ENCODE data around the gene POLRMT. TPM values are rescaled to one million over a fixed set of nuclear protein-coding genes. Genes with fewer than 3 reads are reported as not detected.

POLRMT gene
- total RNA-seq, 1 experiment from 2014 or later = 139 TPM

GRCh38 chr19:677201-677600 is 43.9 kb upstream of the POLRMT start (continued):
- TF ChIP-seq ZNF512 (CRISPR knock-in tag; IDR thresholded peaks at IDR 0.05; ENCODE audit: borderline replicate concordance) (no peak), MLX (CRISPR knock-in tag; IDR thresholded peaks at IDR 0.05) (no peak), CBFB (CRISPR knock-in tag; IDR thresholded peaks at IDR 0.05; ENCODE audit: low read depth) (no peak), ZNF263 (CRISPR knock-in tag; IDR thresholded peaks at IDR 0.05; ENCODE audit: low read depth) (no peak), CREM (CRISPR knock-in tag; IDR thresholded peaks at IDR 0.05) (no peak), ESRRA (CRISPR knock-in tag; IDR thresholded peaks at IDR 0.05; ENCODE audit: borderline replicate concordance) (no peak), AR (CRISPR knock-in tag; IDR thresholded peaks at IDR 0.05) (no peak), TEAD4 (CRISPR knock-in tag; IDR thresholded peaks at IDR 0.05) (no peak), MAX (CRISPR knock-in tag; IDR thresholded peaks at IDR 0.05) (no peak), ZNF396 (CRISPR knock-in tag; IDR thresholded peaks at IDR 0.05; ENCODE audit: borderline replicate concordance) (no peak), CDX4 (CRISPR knock-in tag; IDR thresholded peaks at IDR 0.05; ENCODE audit: borderline replicate concordance) (no peak)

GRCh38 chr19:676339-677105 is 43.2 kb upstream of the POLRMT start, which contains the start of gene FSTL3:
FSTL3 (plus strand) TSS chr19:676392; CDS start chr19:676424, 32 bp downstream.
- Mint-ChIP-seq H3K27ac (no peak within 1 kb of the TSS), H3K4me3 (peak within 1 kb of the TSS; percentile 50), H3K27me3 (ENCODE audit: low read depth) (peaks cover 27% of the 10 kb centered on the region), H3K9me3 (no peaks in the 10 kb centered on the region), H3K4me1 (no peaks in the 10 kb centered on the region), H3K36me3 (no peaks in the 10 kb centered on the region)
- DNase-seq (ENCODE audit: low spot score) = no peak
- no peak for ATAC-seq
- POLR2A ChIA-PET = interaction anchor here (0.7 kb wide), 1 partner anchor 27 kb away, joined by 3 read pairs; no protein-coding TSS in a partner anchor
- CTCF ChIA-PET = interaction anchor here (1.3 to 2.4 kb wide), 4 partner anchors 13 to 65 kb away, joined by 3 to 16 read pairs (median 6); partner anchors contain the start of gene RNF126
- TF ChIP-seq CREM (CRISPR knock-in tag; IDR thresholded peaks at IDR 0.05) (no peak), ZSCAN18 (CRISPR knock-in tag; IDR thresholded peaks at IDR 0.05) (no peak), ZNF423 (CRISPR knock-in tag; IDR thresholded peaks at IDR 0.05) (no peak), TEAD1 (CRISPR knock-in tag; IDR thresholded peaks at IDR 0.05) (no peak), FOXP1 (CRISPR knock-in tag; IDR thresholded peaks at IDR 0.05; ENCODE audit: borderline replicate concordance) (no peak), ZNF416 (CRISPR knock-in tag; IDR thresholded peaks at IDR 0.05) (no peak), ATF3 (CRISPR knock-in tag; conservative IDR thresholded peaks at IDR 0.05) (no peak), TEAD4 (CRISPR knock-in tag; IDR thresholded peaks at IDR 0.05) (no peak), STAT6 (CRISPR knock-in tag; conservative IDR thresholded peaks at IDR 0.05; ENCODE audit: low read depth) (no peak), FOXP4 (CRISPR knock-in tag; IDR thresholded peaks at IDR 0.05) (no peak), MYBL2 (CRISPR knock-in tag; IDR thresholded peaks at IDR 0.05) (no peak)
